HG03520 (cell line): ENCODE data around the gene CALCA.
A peak's percentile ranks its signal among the peaks of the same experiment; 100 is the strongest.
"Not testable (repeated sequence)": the region's sequence is repeated elsewhere in the genome, so short reads cannot be mapped to it uniquely, and the experiment has no call there.

Experiments
- ATAC-seq: cut with Tn5 transposase; IDR thresholded peaks from one replicate; pipeline ENCODE4 v1.9.1; 2021; ENCODE audit warnings: mild to moderate bottlenecking, moderate library complexity; ENCODE audit not compliant: unreplicated experiment

CALCA gene, protein sequence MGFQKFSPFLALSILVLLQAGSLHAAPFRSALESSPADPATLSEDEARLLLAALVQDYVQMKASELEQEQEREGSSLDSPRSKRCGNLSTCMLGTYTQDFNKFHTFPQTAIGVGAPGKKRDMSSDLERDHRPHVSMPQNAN

GRCh38 chr11:14971865-14972580 lies at the start of gene CALCA:
CALCA (minus strand) TSS chr11:14972351; CDS start chr11:14971192, 1,159 bp downstream.
- ATAC-seq: no peak

GRCh38 chr11:15016200-15016599 lies 44.0 kb upstream of the CALCA start:
- ATAC-seq: no peak

DNA sequence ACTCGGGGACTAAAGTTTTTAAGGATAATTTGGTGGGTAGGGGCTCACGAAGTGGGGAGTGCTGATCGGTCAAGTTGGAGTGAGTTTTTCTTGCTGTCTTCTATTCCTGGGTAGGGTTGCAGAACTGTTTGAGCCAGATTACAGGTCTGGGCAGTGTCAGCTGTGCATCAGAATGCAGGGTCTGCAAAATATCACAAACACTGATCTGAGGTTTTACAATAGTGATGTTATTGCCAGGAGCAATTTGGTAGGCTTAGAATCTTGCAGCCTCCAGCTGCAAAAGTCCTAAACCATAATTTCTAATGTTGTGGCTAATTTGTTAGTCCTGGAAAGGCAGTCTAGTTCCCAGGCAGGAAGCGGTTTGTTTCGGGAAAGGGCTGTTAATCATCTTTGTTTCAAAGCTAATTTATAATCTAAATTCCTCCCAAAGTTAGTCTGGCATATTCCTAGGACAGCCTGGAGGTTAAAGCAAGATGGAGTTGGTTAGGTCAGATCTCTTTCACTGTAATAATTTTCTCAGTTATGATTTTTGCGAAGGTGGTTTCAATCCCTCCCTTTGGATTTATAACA lies 39.7 kb upstream of the CALCA start:
- no peak for ATAC-seq

DNA sequence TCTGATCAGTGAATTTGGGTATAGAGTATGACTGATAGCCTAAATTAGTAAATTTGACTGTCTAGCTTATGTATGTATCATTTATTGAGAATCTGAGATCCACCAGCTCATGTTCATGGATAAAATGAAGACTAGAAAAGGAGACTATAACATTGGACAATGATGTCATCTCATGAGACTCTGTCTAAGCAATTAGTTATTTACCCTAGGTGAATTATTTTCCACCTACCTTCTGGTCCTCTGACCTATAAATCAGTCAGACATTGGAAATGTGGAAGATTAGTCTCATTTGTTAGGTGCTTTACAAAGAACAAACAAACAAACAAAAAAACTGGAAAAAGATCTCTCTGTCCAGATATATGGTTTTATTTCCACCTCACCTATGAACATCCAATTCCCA lies 38.7 kb upstream of the CALCA start:
- no peak for ATAC-seq

- ATAC-seq: peak; percentile 72
Measured at GRCh38 chr11:15006139-15006759, 34.1 kb upstream of the CALCA start.

GRCh38 chr11:14988133-14988532 lies 16.0 kb upstream of the CALCA start:
- not testable (repeated sequence) for ATAC-seq

DNA sequence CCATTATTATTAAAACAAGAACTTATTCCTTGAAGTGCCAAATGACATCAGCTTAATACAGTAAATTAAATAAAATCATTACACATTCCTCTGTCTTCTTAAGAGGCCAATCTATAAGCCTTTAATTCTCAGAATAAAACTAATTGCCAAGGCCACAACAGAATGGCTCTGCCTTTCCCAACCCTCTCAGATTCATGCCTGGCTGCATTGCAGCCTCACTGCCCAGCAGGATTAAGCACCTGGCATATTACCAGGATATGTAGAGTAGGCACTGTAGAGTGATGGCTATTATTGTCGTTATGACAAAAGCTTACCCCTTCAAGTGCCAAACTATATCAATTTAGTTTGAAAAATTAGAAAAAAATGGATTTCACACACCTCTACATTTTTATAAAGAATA lies 9.4 kb upstream of the CALCA start:
- no peak for ATAC-seq

DNA sequence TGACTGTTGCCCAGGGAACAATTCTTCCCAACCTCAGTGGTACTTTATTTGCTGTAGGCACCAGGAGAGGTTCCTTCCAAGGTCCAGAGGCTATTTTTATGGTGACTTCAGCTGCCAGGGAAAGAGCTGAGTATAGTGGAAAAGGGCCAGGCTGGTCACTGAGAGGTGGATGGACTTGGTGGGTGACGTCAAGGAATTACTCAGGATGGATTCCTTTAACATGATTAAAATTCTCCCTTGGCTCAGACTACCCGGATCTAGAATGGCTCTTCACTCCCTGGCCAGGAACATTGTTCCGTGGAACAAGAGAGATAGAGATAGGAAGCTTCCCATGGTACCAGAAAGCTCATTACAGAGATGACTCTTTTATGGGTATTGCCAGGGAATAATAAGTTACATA lies 8.7 kb upstream of the CALCA start:
- ATAC-seq: no peak

DNA sequence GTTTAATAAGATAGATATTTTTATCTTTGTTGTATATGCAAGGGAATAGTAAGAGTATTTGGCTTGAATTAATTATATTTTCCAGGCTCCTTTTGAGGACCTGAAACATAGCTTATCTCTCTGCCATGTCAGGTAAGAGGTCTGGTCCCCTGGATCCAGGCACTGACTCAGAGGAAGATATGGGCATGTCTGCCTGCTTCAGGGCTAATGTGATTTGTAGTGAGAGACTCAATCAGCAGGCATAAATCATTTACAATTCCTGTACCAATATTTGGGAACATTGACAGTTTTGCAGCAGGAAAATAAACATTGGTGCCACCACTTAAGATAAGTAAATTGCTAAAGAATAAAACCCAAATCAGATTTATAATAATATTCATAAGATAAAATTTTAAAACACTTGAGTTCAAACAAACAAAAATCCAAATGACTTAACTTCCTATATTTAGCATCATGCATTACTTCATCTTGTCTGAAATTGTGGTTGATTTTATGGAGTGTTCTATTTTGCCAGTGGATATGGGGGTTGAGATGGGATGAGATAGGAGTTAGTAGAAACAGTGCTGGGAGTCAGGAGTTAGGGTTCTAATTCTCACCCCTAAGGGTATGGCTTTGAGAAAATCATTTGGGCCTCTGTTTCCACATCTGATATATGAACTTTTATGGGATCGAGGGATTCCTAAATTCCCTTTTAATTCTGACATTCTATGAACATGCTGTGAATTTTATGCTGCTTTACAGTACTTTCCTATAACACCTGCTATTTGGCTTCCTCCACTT lies 5.1 kb upstream of the CALCA start:
- ATAC-seq: no peak

GRCh38 chr11:14975252-14975587 lies 3.1 kb upstream of the CALCA start:
- ATAC-seq: no peak

- ATAC-seq: no peak
Measured at GRCh38 chr11:14974515-14975251, 2.5 kb upstream of the CALCA start.

DNA sequence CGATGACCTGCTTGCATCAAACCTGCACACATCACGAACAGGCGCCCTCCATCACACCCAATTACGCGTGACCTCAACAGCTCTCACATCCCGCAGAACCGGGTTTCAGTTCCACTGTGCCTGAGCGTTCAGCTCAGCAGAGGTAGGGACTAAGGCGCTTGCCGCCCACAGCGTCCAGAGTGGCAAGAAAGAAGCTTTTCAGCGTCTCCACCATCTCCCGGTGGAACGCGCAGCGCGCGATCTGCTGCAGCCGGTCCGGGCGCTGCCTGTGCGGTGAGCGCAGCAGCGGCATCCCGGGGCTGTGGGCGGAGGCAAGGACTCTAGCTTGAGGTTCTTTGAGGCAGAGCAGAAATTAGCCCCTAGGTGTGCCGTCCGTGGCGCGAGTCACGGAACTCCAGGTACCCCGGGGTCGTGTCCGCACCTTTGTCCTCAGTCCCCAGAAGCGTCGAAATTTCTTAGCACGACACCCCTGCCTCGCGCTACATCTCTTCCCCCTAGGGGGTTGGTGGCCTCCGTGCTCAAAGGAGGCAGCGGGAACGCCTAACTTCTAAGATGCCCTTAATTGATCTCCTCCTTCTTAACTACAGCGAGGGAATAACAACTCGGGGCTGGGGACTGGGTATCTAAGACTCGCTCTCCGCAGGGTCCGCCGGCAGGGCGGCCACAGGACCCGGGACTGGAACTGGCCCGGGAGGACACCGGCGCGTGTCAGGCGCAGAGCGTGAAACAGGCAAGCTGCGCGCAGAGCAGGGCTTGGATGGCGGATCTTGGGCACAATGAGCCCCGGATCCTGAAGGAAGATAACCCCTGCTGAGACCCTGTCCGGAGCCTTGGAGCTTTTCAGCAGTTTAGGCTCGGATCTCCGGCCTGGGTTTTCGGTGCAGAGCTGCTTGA lies 1.7 kb upstream of the CALCA start:
- no peak for ATAC-seq

GRCh38 chr11:14972581-14973495 lies 687 bp upstream of the CALCA start:
- ATAC-seq: no peak

GRCh38 chr11:14969901-14970323 lies 2.2 kb downstream of the CALCA start:
- peak; percentile 56 for ATAC-seq

DNA sequence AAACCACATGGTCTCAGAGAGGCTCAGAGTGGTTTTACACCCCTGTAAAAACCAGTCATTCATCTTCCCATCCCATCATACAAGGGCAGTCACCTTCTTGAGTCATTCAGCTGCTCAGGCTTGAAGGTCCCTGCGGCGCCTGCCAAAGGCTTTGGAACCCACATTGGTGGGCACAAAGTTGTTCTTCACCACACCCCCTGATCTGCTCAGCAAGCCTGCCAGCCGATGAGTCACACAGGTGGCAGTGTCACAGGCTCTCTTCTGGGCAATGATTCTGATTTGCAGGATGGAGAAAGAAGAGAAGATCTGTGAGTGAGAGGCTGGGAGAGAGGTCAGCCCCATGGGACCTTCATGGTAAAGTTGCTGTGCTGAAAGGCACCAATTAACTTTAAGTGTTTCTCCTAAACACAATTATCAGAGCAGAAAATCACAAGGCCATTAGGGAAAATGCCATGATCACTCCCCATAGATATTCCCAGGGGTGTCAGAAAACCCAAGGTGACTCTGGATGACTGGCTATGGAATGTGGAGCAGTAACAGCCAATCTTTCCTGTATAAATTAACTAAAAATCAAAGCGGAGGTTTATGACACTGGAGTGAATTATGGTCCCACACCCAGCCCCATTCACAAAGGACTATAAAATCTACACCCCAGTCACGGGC lies 4.4 kb downstream of the CALCA start:
- no peak for ATAC-seq

DNA sequence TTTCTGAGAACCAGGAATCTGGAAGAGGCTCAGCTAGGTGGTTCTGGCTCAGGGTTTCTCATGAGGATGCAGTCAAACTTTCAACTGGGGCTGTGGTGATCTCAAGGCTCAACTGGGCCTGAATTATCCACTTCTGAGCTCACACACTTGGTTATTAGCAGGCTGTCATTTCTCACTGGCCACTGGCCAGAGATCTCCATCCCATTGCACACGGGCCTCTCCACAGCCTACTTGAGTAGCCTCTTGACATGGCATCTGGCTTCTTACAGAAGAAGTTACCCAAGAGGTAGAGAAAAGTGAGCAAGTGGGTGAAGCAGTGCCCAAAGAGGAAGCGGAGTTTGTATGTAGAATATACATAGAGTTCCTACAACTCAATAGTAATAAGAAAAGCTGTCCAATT lies 16.0 kb downstream of the CALCA start:
- no peak for ATAC-seq

DNA sequence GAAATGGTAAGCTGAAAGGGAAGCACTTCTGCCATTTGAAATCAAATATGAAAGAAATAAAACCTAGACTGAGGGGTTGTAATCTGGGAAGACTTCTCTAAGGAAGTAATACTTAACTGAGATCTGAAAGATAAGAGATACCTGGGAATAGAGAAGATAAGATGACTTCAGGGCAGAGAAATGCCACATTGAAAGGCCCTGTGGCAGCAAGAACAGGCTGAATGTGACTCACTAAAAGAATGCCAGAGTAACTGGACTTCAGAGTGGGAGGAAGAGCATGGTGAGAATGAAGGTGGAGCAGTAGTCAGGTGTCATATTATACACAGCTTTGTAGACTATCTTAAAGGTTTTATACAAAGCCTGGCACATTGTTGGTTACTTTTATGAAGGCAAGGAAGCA lies 17.6 kb downstream of the CALCA start:
- ATAC-seq: no peak

GRCh38 chr11:14953904-14954303 lies 18.2 kb downstream of the CALCA start:
- no peak for ATAC-seq
